ENCODE results near the gene DLGAP1.

- no peak for TF ChIP-seq EZH2 (IDR thresholded peaks at IDR 0.05; ENCODE audit: borderline replicate concordance, low read length)
- no peak for TF ChIP-seq CTCF (conservative IDR thresholded peaks at IDR 0.05 in 1 of 2, IDR thresholded peaks at IDR 0.05 in 1 of 2; ENCODE audit: extremely low read depth in 1 of 2, insufficient read depth in 1 of 2, low read depth in 1 of 2, low read length in 2 of 2)
These were observed 563.9 kb downstream of the DLGAP1 start for GRCh38 chr18:3891245-3891644.
